Measurements from ENCODE around the gene PTTG1. TPM values are rescaled to one million over a fixed set of nuclear protein-coding genes. Genes with fewer than 3 reads are reported as not detected.
A peak's percentile ranks its signal among the peaks of the same experiment; 100 is the strongest.

The PTTG1 gene
- total and polyA plus RNA-seq, 9 of the 15 experiments (the other 6 are each of a cell fraction or from before 2014, with no cell fraction given): 193 to 1,088 (median 349) TPM

DNA sequence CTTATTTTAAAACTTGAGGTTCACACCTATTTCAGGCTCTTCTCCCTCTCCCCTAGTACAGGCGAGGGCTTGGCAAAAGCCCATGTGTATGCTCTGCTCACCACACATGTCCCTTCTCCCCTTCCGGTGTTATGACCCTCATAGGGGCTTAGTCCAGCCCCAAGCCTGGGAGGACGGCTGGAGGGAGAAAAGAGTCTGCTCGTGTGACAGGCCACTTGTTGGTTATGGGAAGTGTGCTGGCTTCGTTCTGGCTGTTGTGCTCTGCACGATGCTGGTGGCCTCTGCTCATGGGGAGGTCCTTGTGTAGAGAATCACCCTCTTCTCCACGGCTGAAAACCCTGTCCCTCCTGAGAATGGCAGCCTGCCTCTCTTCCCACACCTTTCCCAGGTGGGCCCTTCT is 11.1 kb downstream of the PTTG1 start (continued):
- TF ChIP-seq ARID4B (CRISPR knock-in tag; IDR thresholded peaks at IDR 0.05) (no peak), U2AF1 (optimal IDR thresholded peaks at IDR 0.05; ENCODE audit: low read depth, low read length) (no peak), IFI16 (CRISPR knock-in tag; IDR thresholded peaks at IDR 0.05) (no peak), KAT7 (CRISPR knock-in tag; IDR thresholded peaks at IDR 0.05; ENCODE audit: borderline replicate concordance) (no peak), HIVEP1 (CRISPR knock-in tag; IDR thresholded peaks at IDR 0.05) (no peak), RFX7 (CRISPR knock-in tag; IDR thresholded peaks at IDR 0.05) (no peak)

GRCh38 chr5:160434022-160434531 is 12.4 kb downstream of the PTTG1 start:
- no peak for FAIRE-seq

More at GRCh38 chr5:160434022-160434531, 12.4 kb downstream of the PTTG1 start:
- Histone ChIP-seq H3K9ac (ENCODE audit: insufficient read depth in 1 of 2, low read depth in 2 of 2, low read length in 2 of 2) (peak overlapping the region in 1 of 2 experiments; percentile 69; a peak in 1 of 4 replicates), H2AFZ (ENCODE audit: low read depth, low read length) (peak overlapping the region; percentile 52; the same call in 1 of the 2 replicates), H3K79me2 (ENCODE audit: control insufficient read depth, insufficient read depth, low read length) (no peaks in the 10 kb centered on the region), H3K36me3 (ENCODE audit: control insufficient read depth, insufficient read depth, low read length) (peaks cover 6% of the 10 kb centered on the region; the same call in 2 of the 3 replicates), H3K27me3 (ENCODE audit: control insufficient read depth in 2 of 2, insufficient read depth in 2 of 2, low read length in 2 of 2) (no peaks in the 10 kb centered on the region), H3K4me3 (no peak overlapping the region), H3K9me1 (ENCODE audit: control insufficient read depth, insufficient read depth, low read length) (no peaks in the 10 kb centered on the region), H3K27ac (ENCODE audit: extremely low read depth, low read depth, low read length) (no peak overlapping the region), H3K4me1 (replicated peaks in 1 of 2; ENCODE audit: control insufficient read depth in 2 of 2, insufficient read depth in 2 of 2, low read length in 2 of 2) (peaks cover 12 to 14% of the 10 kb centered on the region in 2 experiments; a peak in 4 of 5 replicates), H3K9me3 (replicated peaks; ENCODE audit: control insufficient read depth, insufficient read depth, low read depth, low read length) (no peaks in the 10 kb centered on the region), H4K20me1 (replicated peaks; ENCODE audit: control insufficient read depth, insufficient read depth, low read length) (no peaks in the 10 kb centered on the region), H3K4me2 (ENCODE audit: insufficient read depth, low read length) (no peak overlapping the region)
- BruUV-seq (replicated peaks): no TSS peak
- in situ Hi-C loops (cut with MboI) (no loop called here), intact Hi-C loops (cut with micrococcal nuclease) (no loop called here)
- 32% methylated on average over 6 of the region's 9 CpGs for WGBS (ENCODE audit: insufficient coverage, low coverage, missing lambda C conversion rate)
- TF ChIP-seq, protein P1, sequence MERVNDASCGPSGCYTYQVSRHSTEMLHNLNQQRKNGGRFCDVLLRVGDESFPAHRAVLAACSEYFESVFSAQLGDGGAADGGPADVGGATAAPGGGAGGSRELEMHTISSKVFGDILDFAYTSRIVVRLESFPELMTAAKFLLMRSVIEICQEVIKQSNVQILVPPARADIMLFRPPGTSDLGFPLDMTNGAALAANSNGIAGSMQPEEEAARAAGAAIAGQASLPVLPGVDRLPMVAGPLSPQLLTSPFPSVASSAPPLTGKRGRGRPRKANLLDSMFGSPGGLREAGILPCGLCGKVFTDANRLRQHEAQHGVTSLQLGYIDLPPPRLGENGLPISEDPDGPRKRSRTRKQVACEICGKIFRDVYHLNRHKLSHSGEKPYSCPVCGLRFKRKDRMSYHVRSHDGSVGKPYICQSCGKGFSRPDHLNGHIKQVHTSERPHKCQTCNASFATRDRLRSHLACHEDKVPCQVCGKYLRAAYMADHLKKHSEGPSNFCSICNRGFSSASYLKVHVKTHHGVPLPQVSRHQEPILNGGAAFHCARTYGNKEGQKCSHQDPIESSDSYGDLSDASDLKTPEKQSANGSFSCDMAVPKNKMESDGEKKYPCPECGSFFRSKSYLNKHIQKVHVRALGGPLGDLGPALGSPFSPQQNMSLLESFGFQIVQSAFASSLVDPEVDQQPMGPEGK (CRISPR knock-in tag; IDR thresholded peaks at IDR 0.05; ENCODE audit: borderline replicate concordance): no peak
- TF ChIP-seq HSF4 (CRISPR knock-in tag; IDR thresholded peaks at IDR 0.05; ENCODE audit: borderline replicate concordance) (no peak), TFE3 (CRISPR knock-in tag; IDR thresholded peaks at IDR 0.05) (peak; percentile 81), RAD51 (IDR thresholded peaks at IDR 0.05; ENCODE audit: borderline replicate concordance, low read depth) (0 out of 2 replicates have a peak, but pooled peaks have one; percentile 27), RFX1 (IDR thresholded peaks at IDR 0.05) (peak; percentile 65)
- POLR2A ChIA-PET: no interaction called here
- DNase-seq (ENCODE audit: extremely low read depth in 1 of 4, low spot score in 3 of 4) (peak in 1 of 4 experiments; percentile 18), ATAC-seq (no peak)
- CTCF ChIA-PET (ENCODE audit: low intra/inter-chr PET ratio): no interaction called here

Measured in K562 (cell line).